ENCODE results near the gene NKAIN4.

NKAIN4 gene

GRCh38 chr20:63242736-63243135 lies 11.5 kb downstream of the NKAIN4 start:
- Mint-ChIP-seq H3K4me1 (no peaks in the 10 kb centered on the region), H3K9me3 (no peaks in the 10 kb centered on the region), H3K27me3 (no peaks in the 10 kb centered on the region), H3K36me3 (no peaks in the 10 kb centered on the region), H3K27ac (no peak overlapping the region), H3K4me3 (no peak overlapping the region)

GRCh38 chr20:63241272-63241671 lies 13.0 kb downstream of the NKAIN4 start:
- H3K27me3 Mint-ChIP-seq: no peaks in the 10 kb centered on the region
- H3K4me1 Mint-ChIP-seq: no peaks in the 10 kb centered on the region
- H3K27ac Mint-ChIP-seq: no peak overlapping the region
- H3K36me3 Mint-ChIP-seq: no peaks in the 10 kb centered on the region
- no peaks in the 10 kb centered on the region for H3K9me3 Mint-ChIP-seq
- no peak overlapping the region for H3K4me3 Mint-ChIP-seq

GRCh38 chr20:63240004-63240403 lies 14.3 kb downstream of the NKAIN4 start:
- Mint-ChIP-seq H3K27ac (no peak overlapping the region), H3K4me1 (peaks cover under 1% of the 10 kb centered on the region), H3K36me3 (no peaks in the 10 kb centered on the region), H3K4me3 (no peak overlapping the region), H3K27me3 (no peaks in the 10 kb centered on the region), H3K9me3 (no peaks in the 10 kb centered on the region)

- Mint-ChIP-seq H3K36me3 (no peaks in the 10 kb centered on the region), H3K4me1 (peaks cover 4% of the 10 kb centered on the region), H3K27ac (no peak overlapping the region), H3K27me3 (no peaks in the 10 kb centered on the region), H3K9me3 (no peaks in the 10 kb centered on the region), H3K4me3 (no peak overlapping the region)
These were observed 14.8 kb downstream of the NKAIN4 start for GRCh38 chr20:63239431-63239830.

- H3K4me3 Mint-ChIP-seq: no peak overlapping the region
- H3K36me3 Mint-ChIP-seq: no peaks in the 10 kb centered on the region
- H3K27me3 Mint-ChIP-seq: no peaks in the 10 kb centered on the region
- H3K9me3 Mint-ChIP-seq: no peaks in the 10 kb centered on the region
- H3K27ac Mint-ChIP-seq: no peak overlapping the region
- peaks cover 4% of the 10 kb centered on the region for H3K4me1 Mint-ChIP-seq
These were observed 15.6 kb downstream of the NKAIN4 start for GRCh38 chr20:63238514-63239125.

GRCh38 chr20:63238031-63238430 lies 16.2 kb downstream of the NKAIN4 start:
- Mint-ChIP-seq H3K9me3 (no peaks in the 10 kb centered on the region), H3K27ac (no peak overlapping the region), H3K27me3 (no peaks in the 10 kb centered on the region), H3K4me1 (peaks cover 4% of the 10 kb centered on the region), H3K36me3 (no peaks in the 10 kb centered on the region), H3K4me3 (no peak overlapping the region)

- no peaks in the 10 kb centered on the region for H3K9me3 Mint-ChIP-seq
- H3K4me1 Mint-ChIP-seq: peaks cover 4% of the 10 kb centered on the region
These were observed 18.0 kb downstream of the NKAIN4 start for GRCh38 chr20:63236116-63236837.

GRCh38 chr20:63235399-63235983 lies 18.8 kb downstream of the NKAIN4 start, which contains the start of gene BIRC7:
Gene BIRC7, plus strand, starts transcription at chr20:63235905. Its CDS starts 192 bp downstream, at chr20:63236097.
- Mint-ChIP-seq H3K36me3 (no peaks in the 10 kb centered on the region), H3K27me3 (peaks cover 7% of the 10 kb centered on the region), H3K27ac (no peak within 1 kb of the TSS), H3K9me3 (no peaks in the 10 kb centered on the region), H3K4me3 (no peak within 1 kb of the TSS), H3K4me1 (peaks cover 4% of the 10 kb centered on the region)

More at GRCh38 chr20:63236116-63236837, 18.0 kb downstream of the NKAIN4 start:
- H3K4me3 Mint-ChIP-seq: no peak overlapping the region
- peaks cover 4% of the 10 kb centered on the region for H3K27me3 Mint-ChIP-seq
- H3K36me3 Mint-ChIP-seq: no peaks in the 10 kb centered on the region
- H3K27ac Mint-ChIP-seq: no peak overlapping the region

- Mint-ChIP-seq H3K27me3 (peaks cover 11% of the 10 kb centered on the region), H3K36me3 (no peaks in the 10 kb centered on the region), H3K4me1 (peaks cover 4% of the 10 kb centered on the region), H3K4me3 (no peak overlapping the region), H3K27ac (no peak overlapping the region), H3K9me3 (no peaks in the 10 kb centered on the region)
These were observed 19.4 kb downstream of the NKAIN4 start for GRCh38 chr20:63234693-63235398.

GRCh38 chr20:63233924-63234323 lies 20.3 kb downstream of the NKAIN4 start:
- H3K4me3 Mint-ChIP-seq: no peak overlapping the region
- no peaks in the 10 kb centered on the region for H3K9me3 Mint-ChIP-seq
- peaks cover 4% of the 10 kb centered on the region for H3K4me1 Mint-ChIP-seq
- H3K27me3 Mint-ChIP-seq: peaks cover 14% of the 10 kb centered on the region
- no peak overlapping the region for H3K27ac Mint-ChIP-seq
- no peaks in the 10 kb centered on the region for H3K36me3 Mint-ChIP-seq

- H3K27ac Mint-ChIP-seq: no peak overlapping the region
- peaks cover 4% of the 10 kb centered on the region for H3K4me1 Mint-ChIP-seq
- H3K27me3 Mint-ChIP-seq: peaks cover 14% of the 10 kb centered on the region
- no peaks in the 10 kb centered on the region for H3K36me3 Mint-ChIP-seq
- no peak overlapping the region for H3K4me3 Mint-ChIP-seq
- no peaks in the 10 kb centered on the region for H3K9me3 Mint-ChIP-seq
These were observed 21.3 kb downstream of the NKAIN4 start for GRCh38 chr20:63233061-63233344.

GRCh38 chr20:63232235-63233060 lies 21.8 kb downstream of the NKAIN4 start:
- Mint-ChIP-seq H3K4me3 (no peak overlapping the region), H3K27me3 (peaks cover 14% of the 10 kb centered on the region), H3K4me1 (peaks cover 4% of the 10 kb centered on the region), H3K27ac (no peak overlapping the region), H3K36me3 (no peaks in the 10 kb centered on the region), H3K9me3 (no peaks in the 10 kb centered on the region)

GRCh38 chr20:63230800-63231268 lies 23.4 kb downstream of the NKAIN4 start:
- Mint-ChIP-seq H3K36me3 (no peaks in the 10 kb centered on the region), H3K4me1 (peaks cover 4% of the 10 kb centered on the region), H3K9me3 (no peaks in the 10 kb centered on the region), H3K27ac (no peak overlapping the region), H3K4me3 (no peak overlapping the region), H3K27me3 (peaks cover 14% of the 10 kb centered on the region)

- Mint-ChIP-seq H3K27me3 (peaks cover 14% of the 10 kb centered on the region), H3K4me1 (no peaks in the 10 kb centered on the region), H3K4me3 (no peak overlapping the region), H3K27ac (no peak overlapping the region), H3K9me3 (no peaks in the 10 kb centered on the region), H3K36me3 (no peaks in the 10 kb centered on the region)
These were observed 25.5 kb downstream of the NKAIN4 start for GRCh38 chr20:63228806-63229205.

- H3K9me3 Mint-ChIP-seq: no peaks in the 10 kb centered on the region
- no peaks in the 10 kb centered on the region for H3K36me3 Mint-ChIP-seq
- no peak overlapping the region for H3K4me3 Mint-ChIP-seq
- H3K4me1 Mint-ChIP-seq: no peaks in the 10 kb centered on the region
- peaks cover 14% of the 10 kb centered on the region for H3K27me3 Mint-ChIP-seq
- no peak overlapping the region for H3K27ac Mint-ChIP-seq
These were observed 27.0 kb downstream of the NKAIN4 start for GRCh38 chr20:63227260-63227659.

Measured in activated naive CD4-positive, alpha-beta T cell treated with anti-CD3 and anti-CD28 coated beads, Interleukin-2, amount 50 U/mL, for 24 hours (primary cell).